Fibroblast of the aortic adventitia (primary cell): Measurements from ENCODE around the gene HRH2. TPM values are rescaled to one million over a fixed set of nuclear protein-coding genes. Genes with fewer than 3 reads are reported as not detected.

Source experiments
- DNase-seq: peaks from one replicate; pipeline ENCODE4 v3.0.0-alpha.2; 2010; ENCODE audit warnings: low read depth
- H3K4me3 ChIP-seq: 2 replicates; pipeline ENCODE4 v1.5.1; 2011; ENCODE audit warnings: low read depth, mild to moderate bottlenecking, control low read depth, low read length, moderate library complexity
- total RNA-seq: library from RNA; depleted of rRNA; stranded (reverse); fragments of >200 nt; gene quantifications from 2 replicates; pipeline ENCODE4 v1.2.3, GENCODE V29; 2012; ENCODE audit warnings: low replicate concordance
- TF ChIP-seq, protein P1 (sequence below): IDR thresholded peaks from 2 replicates; pipeline ENCODE4 v1.5.1; 2011; ENCODE audit warnings: mild to moderate bottlenecking, low read length, control low read depth, inconsistent platforms; ENCODE audit not compliant: insufficient read depth

HRH2 gene
- total RNA-seq, 1 donor, result under 0.01 TPM

DNA sequence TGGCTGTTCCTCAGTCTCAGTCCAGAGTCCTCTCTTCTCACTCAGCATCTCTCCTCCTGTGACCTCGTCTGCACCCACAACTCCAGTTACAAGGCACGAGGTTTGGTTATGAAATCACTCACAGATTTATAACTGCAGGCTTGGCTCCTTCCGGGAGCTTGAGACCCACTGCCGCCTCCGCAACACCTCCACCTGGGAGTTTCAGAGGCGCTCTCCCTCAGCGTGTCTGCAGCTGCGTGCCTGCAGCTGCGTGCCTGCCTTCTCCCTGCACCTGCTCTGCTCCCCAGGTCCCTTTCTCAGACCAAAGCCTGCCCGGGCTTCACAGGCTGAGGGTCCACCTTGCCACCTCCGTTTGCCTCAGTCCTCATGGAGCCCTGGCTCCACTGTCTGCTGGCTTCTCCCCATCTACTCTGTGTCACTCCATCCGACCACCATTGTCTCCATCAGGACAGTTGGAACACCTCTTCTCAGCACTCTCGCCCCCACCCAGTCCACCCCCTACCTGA lies 51.5 kb downstream of the HRH2 start:
- no peak for DNase-seq
- H3K4me3 ChIP-seq, result no peak overlapping the region
- TF ChIP-seq, protein P1, sequence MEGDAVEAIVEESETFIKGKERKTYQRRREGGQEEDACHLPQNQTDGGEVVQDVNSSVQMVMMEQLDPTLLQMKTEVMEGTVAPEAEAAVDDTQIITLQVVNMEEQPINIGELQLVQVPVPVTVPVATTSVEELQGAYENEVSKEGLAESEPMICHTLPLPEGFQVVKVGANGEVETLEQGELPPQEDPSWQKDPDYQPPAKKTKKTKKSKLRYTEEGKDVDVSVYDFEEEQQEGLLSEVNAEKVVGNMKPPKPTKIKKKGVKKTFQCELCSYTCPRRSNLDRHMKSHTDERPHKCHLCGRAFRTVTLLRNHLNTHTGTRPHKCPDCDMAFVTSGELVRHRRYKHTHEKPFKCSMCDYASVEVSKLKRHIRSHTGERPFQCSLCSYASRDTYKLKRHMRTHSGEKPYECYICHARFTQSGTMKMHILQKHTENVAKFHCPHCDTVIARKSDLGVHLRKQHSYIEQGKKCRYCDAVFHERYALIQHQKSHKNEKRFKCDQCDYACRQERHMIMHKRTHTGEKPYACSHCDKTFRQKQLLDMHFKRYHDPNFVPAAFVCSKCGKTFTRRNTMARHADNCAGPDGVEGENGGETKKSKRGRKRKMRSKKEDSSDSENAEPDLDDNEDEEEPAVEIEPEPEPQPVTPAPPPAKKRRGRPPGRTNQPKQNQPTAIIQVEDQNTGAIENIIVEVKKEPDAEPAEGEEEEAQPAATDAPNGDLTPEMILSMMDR, result no peak

DNA sequence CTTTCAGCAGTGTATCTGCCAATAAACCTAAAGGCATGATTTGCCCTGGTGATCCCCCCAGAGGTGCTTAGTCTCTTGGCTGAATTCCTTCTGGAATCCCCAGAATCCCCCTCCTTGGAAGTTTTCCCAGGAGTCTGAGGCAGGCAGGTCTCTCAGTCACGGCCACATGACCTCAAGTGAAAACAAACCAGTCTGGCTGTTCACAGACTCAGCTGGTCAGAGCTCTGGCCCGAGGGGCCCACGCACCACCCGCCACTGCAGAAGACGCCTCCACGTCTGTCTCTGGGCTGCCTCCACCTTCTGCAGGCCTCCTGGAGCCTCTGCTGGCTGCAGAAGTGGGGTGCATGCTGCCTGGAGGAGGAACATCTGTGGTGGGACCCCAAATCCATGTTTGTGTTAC lies 52.5 kb downstream of the HRH2 start:
- TF ChIP-seq, protein P1, result no peak
- DNase-seq, result no peak
- no peak overlapping the region for H3K4me3 ChIP-seq

DNA sequence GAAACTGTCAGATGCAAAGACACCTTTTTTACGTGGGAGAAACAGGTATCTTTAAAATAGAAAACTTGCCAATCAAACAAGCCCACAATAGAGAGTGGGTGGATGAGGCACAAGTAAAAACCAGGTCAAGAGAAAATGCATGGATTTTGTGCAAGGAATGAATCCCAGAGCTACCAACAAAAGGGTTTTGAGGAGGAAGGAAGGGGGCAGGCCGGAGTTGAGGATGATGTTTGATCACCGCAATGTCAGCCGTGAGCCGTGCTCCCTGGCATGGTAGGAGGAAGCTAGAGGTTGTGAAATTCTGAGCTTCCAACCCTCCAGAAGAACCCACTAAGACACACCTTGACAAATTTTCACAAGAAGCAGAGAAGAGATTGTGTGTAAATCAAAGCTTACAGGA lies 53.2 kb downstream of the HRH2 start:
- no peak overlapping the region for H3K4me3 ChIP-seq
- DNase-seq, result no peak
- TF ChIP-seq, protein P1, result no peak

DNA sequence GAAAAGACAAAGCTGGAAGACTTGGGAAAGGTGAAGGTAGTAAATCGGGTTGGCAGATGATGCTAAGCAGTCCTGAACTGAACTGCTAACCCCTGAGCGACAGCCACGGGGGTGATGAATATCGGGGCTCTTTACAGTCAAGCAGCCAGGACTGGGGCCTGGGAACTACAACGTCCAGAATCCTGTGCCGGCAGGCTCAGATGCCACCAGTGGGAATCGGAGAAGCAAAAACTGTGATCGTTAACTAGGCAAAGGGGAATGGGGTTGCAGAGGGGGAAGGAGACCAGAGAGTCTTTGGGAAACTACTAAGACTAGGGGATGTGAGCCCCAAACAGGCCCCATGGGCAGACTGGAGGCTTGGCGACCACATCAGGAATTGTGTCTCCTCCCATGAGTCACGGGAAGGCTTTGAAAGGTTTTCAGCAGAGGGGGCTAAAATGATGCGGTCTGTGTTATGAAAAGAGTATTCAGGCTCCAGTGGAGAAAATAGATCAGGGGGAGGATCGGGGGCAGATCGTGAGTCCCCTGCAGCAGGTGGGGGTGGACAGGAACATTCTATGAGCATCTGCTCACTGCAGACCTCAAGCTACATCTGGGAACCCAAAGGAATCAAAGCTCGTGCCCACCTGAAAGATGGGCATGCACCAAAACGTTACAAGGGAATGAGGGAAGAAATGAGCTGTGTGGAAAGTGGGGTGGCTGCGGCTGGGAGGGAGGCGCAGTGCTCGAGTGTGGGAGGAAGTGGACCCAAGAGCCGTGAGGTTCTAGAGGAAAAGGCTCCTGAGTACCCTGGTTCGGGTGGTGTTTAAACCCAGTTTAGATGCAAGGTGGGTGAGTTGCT lies 53.8 kb downstream of the HRH2 start:
- no peak for DNase-seq
- H3K4me3 ChIP-seq, result no peak overlapping the region
- TF ChIP-seq, protein P1, result no peak

DNA sequence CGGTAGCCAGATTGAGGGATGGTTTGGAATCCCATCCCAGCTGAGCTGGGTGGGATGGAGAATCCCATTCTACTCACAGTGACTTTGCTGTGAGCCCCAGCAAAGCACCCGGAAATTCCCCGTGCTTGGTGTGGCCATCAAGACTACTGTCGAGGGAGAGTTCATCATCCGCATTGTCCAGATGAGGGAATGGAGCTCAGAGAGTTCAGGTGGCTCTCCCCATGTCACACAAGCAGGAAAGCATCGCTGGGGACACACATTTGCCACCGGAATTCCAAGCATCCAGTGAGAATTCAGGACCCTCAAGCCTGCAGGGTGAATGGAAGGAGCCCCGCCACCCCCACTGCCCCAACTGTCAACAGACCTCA lies 54.4 kb downstream of the HRH2 start:
- DNase-seq, result no peak
- TF ChIP-seq, protein P1, result no peak
- no peak overlapping the region for H3K4me3 ChIP-seq

DNA sequence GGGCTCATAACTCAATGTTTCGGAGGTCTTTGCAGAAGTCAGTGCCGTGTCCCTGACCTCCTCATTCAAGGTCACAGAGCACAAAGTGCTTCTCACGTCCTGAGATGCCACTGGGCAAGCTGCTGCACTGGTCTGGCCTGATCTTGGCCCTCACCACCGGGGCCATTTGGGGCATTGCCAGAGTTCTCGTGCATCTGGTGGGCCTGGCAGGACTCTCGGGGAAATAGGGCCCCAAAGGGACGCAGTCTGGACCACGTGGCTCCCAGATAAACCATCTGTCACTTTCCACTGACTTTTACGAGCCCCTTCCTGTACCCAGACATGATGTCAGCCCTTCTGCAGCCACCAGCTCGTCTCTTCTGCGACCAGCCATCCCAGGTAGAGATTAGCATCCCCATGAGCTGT lies 54.8 kb downstream of the HRH2 start:
- TF ChIP-seq, protein P1, result no peak
- no peak overlapping the region for H3K4me3 ChIP-seq
- no peak for DNase-seq
